Stimulated activated CD4-positive, alpha-beta T cell treated with anti-CD3 and anti-CD28 coated beads, Interleukin-4, amount 100 ng/mL, for 4 hours (primary cell): ENCODE data around the gene ANAPC16.
"Not testable (repeated sequence)": the region's sequence is repeated elsewhere in the genome, so short reads cannot be mapped to it uniquely, and the experiment has no call there.

ENCODE experiments used
- DNase-seq, 2 experiments: peaks; one replicate each; pipeline ENCODE4 v3.0.0-alpha.2; 2020

ANAPC16 gene

DNA sequence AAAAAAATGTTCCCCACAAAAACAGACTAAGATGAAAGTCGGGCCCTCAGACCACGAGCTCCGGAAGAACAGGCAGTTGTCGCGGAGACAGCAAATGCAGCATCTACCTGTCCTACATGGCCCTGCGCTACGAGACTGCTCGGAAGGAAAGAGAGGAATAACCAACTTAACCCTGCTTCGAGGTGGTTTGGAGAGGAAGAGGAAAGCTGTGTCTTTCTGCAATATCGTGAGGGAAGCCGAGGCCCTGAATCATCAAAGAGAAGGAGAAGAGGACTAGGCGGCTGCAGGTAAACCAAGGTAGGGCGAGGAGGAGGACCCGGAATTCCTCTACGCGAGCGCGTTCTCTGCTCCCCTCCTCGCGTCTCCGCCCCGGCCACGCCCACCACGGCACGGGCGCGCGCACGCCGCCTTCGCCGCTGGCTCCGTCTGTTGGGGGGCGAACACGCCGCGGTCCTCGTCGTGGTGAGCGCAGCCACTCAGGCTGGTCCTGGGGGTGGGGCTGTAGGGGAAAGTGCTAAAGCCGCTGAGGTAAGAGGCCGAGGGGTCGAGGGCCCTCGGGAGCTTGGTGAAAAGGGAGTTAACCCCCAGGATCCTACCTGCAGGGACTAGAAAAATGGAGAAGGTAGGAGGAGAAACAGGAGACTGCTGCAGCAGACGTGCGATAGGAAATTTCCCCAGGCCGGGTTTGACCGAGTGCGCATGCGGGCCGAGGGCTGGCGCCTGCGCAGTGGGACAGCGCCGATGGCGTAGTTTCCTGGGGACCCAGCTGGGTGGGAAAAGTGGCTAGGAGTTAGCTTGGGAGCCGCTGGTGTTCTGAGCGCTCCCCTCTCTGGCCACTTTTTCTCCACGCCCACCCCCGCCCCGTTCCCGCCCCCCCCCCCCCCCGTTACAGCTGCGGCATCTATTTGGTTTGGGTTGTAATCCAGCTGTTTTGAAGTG, at the start of gene ANAPC16, which contains the start of gene ASCC1:
Gene ANAPC16 (plus strand): TSS at position 402 of the 939 bp plus-strand sequence. CDS start 7,903 bp downstream, outside the sequence.
Gene ASCC1 (minus strand): TSS at position 666 of the 939 bp plus-strand sequence. CDS start 2,978 bp downstream, outside the sequence.
- peak; percentile 92 to 95 for DNase-seq

DNA sequence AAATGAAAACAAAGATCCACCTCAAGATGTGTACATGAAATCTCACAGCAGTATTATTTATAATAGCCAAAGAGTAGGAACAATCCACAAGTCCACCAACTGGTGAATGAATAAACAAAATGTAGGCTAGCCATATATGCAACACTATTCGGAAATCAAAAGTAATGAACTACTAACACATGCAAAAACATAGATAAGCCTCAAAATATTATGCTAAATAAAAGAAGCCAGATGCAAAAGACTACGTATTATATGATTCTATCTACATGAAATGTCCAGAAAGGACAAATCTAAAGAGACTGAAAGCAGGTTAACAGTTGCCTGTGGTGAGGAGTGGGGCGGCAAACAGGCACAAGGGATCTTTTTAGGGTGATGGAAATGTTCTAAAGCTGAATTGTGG, 48.7 kb upstream of the ANAPC16 start:
- DNase-seq = no peak

DNA sequence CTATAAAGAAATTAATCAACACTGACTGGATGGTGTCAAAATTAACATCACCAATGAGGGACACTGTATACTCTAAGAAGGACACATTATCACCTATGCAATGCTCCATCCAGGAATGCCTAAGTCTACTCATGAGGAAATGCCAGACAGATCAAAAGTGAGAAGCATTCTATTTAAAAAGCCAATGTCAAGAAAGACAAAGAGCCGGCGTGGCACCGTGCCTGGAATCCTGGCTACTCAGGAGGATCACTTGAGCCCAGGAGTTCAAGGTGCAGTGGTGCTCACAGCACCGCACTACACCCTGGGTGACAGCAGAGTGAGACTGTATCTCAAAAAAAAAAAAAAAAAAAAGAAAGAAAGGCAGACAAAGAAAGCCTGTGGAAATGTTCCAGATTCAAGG, 45.5 kb upstream of the ANAPC16 start:
- DNase-seq = no peak

DNA sequence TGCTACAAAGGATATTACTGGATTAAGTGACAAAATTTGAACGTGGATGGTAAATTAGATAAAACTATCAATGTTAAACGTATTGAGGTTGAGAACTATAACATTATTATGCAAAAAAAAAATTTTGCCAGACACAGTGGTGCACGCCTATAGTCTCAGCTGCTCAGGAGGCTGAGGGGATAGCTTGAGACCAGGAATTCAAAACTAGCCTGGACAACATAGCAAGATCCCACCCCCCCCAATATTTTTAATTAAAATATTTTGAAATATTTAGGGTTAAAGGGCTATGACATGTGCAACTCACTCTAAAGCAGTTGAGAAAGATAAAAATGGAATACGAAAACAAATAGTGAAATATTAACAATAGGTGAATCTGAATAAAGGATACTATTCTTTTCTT, 45.1 kb upstream of the ANAPC16 start:
- no peak for DNase-seq

DNA sequence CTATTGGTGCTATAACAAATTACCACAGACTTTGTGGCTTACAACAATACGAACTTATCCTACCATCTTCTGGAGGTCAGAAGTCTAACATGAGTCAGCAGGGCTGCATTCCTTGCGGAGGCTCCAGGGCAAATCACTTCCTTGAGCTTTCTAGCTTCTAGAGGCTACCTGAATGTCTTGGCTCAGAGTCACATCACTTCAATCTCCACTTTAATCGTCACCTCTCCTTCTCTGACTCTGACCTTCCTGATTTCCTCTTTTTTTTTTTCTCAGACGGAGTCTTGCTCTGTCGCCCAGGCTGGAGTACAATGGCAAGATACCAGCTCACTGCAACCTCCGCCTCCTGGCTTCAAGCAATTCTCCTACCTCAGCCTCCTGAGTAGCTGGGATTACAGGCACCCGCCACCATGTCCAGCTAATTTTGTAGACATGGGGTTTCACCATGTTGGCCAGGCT, 44.6 kb upstream of the ANAPC16 start:
- no peak for DNase-seq

DNA sequence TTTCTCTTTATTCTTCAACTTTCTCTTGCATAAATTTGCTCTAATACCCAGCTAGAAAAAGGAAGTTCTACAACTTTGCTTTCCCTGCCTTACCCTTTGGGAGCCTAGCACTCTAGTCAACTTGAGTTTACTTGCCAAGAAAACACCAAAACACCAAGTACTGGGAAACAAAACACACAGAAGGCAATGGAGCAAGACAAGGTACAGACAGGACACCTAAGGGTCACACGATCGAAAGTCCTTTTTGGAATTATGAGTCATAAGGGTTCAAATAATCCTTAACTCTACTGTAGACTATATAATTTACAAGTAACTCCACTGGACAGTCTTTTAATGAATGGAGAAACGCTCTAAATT, 42.6 kb upstream of the ANAPC16 start:
- no peak for DNase-seq

DNA sequence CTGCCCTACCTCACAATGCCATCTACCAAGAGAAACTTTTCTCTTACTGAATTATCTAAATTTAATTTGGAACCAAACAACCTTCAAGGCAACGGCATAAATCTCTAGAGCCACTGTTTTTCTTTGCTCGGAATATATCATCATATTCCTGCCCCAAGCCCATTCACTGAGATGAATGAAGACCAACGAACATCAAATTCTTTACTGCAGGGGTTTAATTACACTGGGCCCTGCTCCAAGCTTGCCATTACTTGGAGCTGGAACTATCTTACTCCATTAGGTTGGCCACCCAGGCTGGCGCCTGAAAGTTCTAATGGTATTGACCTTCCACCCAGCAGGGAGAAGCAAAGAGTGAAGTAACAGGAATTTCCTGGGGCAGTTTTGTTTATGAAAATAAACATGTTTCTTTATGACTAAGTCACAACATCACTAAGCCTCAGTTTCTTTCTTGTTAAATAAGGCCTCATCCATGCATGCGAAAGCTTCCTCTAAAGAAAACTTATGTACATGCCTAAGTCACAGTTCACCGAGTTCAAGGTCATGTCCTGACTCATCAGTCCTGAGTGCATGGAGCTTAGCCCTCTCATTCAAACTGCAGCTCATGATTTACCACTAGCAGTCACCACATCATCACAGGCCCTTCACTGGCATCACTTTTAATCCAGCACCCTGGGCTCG, 42.1 kb upstream of the ANAPC16 start:
- DNase-seq = no peak

DNA sequence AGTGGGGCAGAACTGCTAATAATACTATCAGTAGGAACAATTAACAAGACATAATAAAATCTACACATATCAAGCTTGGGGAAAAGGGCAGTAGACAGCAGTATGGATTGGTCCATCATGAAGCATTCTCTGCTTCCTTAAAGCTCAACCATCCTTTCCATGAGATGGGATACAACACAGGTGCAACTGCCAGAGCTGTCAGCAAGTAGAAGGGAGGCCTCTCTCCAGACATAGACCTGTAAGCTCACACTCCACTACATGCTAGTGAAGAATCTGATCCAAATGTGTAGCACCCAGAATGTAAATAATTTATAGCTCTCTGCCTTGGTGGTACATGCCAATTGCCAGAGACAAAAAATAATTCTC, 41.5 kb upstream of the ANAPC16 start:
- DNase-seq = no peak

DNA sequence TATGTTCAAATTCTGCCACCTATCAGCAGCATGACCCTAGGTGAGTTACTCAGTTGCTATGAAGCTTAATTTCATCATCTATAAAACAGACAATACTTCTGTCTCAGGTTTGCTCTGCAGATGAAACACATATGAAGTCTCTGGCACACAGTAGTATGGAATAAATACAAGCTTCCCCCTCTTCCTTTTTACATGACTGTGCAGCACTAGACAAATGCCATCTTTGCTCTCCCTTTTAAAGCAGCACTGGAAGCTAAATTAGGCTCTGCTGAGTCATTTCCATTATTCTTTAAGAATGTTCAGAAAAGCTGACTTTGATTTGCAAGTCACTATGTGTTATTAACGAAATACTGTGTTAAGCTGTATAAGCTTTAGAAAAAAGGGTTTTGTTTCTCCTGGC, 40.7 kb upstream of the ANAPC16 start:
- DNase-seq = no peak

DNA sequence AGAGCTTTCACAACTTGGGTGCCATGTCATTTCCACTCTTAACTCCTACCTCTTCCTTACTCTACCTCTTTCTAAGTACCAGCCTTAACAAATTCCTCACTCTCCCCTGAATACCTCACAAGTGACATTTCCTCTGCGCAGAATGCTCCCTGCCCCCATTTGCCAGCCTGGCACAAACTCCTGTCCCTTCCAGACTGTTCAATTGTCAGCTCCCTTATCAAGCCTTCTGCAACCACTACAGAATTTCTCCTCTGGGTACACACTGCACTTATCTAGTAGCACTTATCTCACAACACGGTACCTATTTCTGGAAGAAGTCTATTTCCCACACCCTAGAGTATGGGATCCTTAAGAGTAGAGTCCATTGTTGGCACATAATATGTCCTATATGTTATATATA, 39.1 kb upstream of the ANAPC16 start:
- no peak for DNase-seq

DNA sequence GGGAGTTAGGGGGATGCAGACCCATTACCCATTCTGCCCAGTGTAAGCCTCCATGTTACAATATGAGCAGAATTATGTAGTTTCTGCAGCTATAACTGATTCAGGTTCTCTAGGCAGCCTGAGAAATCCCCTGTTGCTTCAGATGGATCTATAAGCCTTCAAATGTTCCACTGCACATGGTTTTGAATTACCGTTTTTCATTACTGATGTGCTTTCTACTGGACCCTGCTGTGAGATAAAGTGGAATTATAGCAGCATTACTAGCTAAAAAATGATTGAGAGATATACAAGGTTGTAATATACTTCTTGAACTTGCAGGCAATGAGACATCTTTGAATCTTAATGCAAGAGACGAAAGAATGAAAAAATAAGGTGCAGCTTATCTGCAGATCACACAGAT, 38.4 kb upstream of the ANAPC16 start:
- no peak for DNase-seq

DNA sequence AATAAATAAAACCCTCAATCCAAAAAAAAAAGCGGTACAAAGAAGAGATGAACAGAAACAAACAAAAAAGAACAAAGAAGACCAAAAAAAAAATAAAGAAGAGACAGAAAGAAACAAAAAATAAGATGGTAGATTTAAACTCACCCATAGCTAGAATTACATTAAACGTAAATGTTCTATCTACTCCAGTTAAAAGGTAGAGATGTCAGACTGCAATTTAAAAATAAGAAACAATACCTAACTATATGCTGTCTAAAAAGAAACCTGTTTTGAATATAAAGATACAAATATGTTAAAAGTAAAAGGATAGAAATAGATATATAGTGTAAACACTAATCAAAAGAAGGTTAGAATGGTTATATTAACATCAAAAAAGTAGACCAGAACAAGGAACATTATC, 31.7 kb upstream of the ANAPC16 start:
- no peak for DNase-seq

DNA sequence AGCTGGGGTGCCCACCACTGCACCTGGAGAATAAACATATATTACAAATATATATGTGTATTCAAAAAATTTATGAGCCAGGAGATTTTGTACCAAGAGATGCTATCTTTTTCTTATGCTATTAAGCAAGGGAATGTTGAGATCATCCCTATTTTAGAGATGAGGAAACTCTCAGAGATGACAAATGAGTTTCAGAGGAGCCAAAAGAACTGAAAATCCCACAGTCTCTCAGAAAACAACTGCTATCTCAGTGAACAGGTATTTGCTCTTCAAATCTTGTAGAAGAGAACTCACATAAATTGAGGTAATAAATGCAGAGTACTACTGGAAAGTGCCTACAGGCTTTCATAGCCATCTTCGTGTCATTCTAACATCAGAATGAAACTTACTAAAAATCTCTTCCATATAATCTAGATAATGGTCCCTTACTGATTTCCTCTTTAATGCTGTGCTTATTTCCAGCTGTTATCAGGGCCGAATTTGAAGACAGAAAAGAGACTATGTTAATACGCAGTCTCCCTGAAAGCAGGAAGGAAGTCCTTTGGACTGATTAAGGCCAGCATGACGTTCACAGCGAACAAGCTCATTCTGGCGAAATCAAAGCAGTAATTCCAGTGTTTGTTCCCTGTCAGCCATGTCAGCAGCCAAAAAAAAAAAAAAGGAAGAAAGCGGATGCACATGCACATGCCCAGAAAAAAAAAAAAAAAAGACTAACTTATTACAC, 29.4 kb upstream of the ANAPC16 start:
- no peak for DNase-seq

DNA sequence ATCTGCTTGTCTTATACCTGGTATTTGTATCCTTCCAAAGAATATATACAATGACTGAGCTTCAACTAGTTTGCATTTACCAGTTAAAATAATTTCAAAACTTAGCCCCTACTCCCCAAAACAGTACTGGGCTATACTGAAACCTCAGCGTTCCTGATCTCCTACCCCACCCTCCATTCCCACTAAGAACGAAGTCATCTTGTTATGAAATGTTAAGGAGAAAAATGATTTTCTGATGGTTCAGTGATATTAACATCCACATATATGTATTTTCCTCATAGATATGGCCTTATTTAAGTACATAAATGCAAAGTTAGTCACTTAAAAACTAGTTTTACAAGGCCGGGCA, 28.9 kb upstream of the ANAPC16 start:
- DNase-seq = no peak

DNA sequence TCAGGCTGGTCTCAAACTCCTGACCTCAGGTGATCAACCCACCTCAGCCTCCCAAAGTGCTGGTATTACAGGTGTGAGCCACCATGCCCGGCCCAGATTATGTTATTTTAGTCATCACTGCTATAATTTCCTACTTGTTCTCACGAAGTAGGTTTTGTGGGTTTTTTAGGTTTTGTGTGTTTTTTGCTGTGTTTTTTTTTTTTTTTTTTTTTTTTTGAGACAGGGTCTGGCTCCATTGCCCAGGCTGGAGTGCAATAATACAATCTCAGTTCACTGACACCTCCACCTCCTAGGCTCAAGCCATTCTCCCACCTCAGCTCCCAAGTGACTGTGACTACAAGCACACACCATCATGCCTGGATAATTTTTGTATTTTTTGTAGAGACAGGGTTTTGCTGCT, 20.9 kb upstream of the ANAPC16 start:
- DNase-seq = no peak

DNA sequence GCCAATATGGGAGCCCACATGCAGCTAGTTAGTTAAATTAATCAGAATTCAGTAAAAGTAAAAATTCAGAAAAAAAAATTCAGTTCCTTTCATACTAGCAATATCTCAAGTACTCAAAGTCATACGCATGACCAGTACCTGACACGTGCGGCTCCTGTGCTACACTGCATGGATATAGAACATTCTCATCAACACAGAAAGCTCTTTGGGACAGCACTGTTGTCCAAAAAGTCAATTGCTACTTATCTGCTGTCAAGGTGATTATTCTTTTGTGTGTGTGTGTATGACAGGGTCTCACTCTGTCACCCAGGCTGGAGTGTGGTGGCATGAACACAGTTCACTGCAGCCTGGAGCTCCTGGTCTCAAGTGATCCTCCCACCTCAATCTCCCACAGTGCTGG, 14.9 kb upstream of the ANAPC16 start:
- DNase-seq = no peak

DNA sequence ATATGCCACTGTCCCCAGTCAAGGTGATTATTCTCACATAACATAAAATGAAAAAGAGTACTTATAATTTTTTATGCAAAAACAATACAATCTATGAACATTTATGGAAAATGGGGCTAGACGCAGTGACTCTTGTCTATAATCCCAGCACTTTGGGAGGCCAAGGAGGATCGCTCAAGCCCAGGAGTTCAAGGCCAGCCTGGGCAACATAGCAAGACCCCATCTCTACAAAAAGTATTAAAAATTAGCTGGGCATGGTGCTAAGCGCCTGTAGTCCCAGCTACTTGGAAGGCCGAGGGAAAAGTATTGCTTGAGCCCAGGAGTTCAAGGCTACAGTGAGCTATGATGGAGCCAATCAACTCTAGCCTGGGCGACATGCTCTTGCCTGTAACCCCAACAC, 14.5 kb upstream of the ANAPC16 start:
- DNase-seq = no peak

DNA sequence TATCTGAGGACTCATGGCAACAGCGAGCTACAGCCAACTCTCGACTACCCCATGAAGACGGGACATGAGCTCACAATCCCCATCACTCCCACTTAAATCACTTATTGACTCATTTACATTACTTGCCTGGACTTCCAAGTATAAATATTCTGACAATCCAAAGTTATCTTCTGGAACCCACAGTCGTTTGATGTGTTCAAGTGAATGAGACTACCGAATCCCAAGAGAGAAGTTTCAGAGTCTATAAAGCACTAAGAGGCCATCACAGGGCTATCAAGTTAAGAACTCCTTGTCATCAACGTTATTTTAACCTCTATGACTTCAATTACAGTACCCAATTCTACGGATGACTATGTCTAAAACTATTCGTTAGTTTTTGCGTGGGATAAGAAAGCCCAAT, 11.5 kb upstream of the ANAPC16 start:
- DNase-seq = no peak

DNA sequence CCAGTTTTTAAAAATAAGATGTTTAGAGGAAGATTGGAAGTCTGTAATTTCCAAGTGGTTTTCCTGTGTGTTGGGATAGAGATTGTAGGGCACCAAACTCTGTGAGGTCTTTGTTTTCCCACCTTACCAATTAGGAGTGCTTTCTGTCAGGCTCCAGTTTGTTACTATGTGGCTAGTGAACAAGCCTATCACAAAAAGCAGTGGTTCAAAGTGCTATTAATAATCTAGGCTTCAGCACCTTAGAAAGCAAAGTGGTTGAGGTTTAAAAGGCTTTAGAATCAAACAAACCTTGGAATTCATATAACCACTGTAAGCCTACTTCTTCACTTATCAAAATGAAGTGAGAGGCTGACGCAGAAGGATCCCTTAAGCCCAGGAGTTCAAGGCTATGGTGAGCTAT, 11.1 kb upstream of the ANAPC16 start:
- no peak for DNase-seq

DNA sequence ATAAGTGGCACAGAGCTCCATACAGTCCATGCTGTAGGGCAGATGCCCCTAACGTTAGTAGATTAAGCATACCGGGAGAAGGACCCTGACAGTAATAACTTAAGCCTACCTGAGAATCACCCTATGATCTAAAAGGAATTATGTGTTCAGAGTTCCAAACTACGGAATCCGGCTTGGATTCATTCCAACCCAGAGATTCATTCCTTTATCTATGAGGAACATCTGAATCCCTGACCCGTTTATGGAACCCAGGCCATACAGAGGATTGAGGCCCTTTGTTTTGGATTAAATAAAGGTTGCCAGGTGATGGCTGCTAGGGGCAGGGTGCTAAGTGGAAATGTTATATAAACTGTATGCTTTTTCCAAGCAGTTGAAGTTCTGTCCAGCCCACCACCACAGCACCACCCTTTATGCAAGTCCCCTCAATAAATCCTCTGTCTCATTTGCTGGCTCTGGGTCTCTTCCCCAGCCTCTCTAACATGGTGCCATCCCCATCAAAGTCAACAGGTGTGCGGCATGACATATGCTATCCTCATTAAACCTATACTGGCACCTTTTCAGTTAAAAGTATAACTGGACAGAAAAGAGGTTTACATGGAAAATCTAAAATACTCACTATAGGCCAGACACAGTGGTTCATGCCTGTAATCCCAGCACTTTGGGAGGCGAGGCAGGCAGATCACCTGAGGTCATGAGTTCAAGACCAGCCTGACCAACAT, 9.1 kb upstream of the ANAPC16 start:
- DNase-seq = no peak

DNA sequence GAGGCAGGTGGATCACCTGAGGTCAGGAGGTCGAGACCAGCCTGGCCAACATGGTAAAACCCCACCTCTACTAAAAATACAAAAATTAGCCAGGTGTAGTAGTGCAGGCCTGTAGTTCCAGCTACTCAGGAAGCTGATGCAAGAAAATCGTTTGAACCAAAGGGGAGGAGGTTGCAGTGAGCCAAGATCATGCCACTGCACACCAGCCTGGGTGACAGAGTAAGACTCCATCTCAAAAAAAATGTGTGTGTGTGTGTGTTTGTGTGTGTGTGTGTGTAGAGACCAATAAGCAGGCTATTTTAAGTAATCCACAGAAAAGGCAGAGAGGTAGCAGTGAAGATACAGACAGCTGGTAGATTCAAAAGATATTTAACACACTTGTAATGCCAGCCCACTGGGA, 7.3 kb upstream of the ANAPC16 start:
- DNase-seq = not testable (repeated sequence)

DNA sequence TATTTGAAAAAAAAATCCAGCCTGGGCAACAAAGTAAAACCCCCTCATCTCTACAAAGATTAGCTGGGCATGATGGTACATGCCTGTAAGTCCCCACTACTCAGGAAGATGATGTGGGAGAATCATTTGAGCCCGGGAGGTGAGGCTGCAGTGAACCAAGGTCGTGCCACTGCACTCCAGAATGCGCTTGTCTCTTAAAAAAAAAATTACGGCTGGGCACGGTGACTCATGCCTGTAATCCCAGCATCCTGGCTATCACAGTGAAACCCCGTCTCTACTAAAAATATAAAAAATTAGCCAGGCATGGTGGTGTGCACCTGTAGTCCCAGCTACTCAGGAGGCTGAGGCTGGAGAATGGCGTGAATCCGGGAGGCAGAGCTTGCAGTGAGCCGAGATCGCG, 4.4 kb upstream of the ANAPC16 start:
- not testable (repeated sequence) for DNase-seq

DNA sequence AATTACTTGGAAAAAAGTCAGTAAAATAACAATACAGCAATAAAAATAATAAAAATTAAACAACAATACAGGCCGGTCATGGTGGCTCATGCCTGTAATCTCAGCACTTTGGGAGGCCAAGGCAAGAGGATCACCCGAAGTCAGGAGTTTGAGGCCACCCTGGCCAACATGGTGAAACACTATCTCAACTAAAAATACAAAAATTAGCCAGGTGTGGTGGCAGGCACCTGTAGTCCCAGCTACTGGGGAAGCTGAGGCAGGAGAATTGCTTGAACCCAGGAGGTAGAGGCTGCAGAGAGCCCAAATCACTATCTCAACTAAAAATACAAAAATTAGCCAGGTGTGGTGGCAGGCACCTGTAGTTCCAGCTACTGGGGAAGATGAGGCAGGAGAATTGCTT, 4.0 kb upstream of the ANAPC16 start:
- not testable (repeated sequence) for DNase-seq
